COLO829 (cell line): ENCODE results near the gene CHAF1B.
"Not testable (repeated sequence)": the region's sequence is repeated elsewhere in the genome, so short reads cannot be mapped to it uniquely, and the experiment has no call there.

Source experiments
- DNase-seq: peaks from one replicate; pipeline ENCODE4 v3.0.0; 2012; ENCODE audit warnings: low spot score

Gene CHAF1B

GRCh38 chr21:36385233-36386030 is at the start of gene CHAF1B:
Gene CHAF1B, plus strand, starts transcription at chr21:36385392. Its CDS starts 745 bp downstream, at chr21:36386137.
- peak; percentile 79 for DNase-seq

DNA sequence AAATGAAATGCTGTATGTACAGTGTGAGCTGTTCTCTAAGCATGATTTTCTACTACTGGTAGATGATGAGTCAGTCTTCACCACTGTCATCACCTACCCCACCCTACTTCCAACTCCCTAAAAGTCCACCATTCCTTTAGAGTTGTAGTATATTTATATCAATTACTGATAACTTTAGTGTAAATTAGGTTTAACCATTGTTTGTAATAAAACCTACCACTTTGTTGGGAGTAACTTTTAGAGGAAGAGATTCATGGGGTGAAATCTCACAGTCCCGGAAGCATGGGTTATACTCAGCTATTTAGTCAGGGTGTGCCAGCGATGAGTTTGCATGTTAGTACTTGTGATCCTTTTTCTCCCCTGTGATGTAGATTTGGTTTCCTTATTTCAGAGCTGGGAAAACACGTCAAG is 48.1 kb upstream of the CHAF1B start:
- DNase-seq = no peak

DNA sequence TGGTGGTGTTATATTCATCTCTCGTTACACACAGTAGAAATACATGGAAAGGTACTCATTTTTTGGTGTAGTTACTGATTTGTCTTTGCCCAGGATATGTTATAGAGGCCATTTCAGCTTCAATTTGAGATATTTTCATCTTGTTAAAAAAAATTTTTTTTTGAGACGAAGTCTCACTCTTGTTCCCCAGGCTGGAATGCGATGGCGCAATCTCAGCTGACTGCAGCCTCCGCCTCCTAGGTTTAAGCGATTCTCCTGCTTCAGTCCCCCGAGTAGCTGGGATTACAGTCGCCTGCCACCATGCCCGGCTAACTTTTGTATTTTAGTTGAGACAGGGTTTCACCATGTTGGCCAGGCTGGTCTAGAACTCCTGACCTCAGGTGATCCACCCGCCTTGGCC is 46.2 kb upstream of the CHAF1B start:
- DNase-seq = no peak

- DNase-seq = not testable (repeated sequence)
These were observed 42.6 kb upstream of the CHAF1B start for GRCh38 chr21:36342581-36342980.

GRCh38 chr21:36344931-36345330 is 40.3 kb upstream of the CHAF1B start:
- no peak for DNase-seq

GRCh38 chr21:36347278-36347961 is 37.8 kb upstream of the CHAF1B start:
- DNase-seq = no peak

- DNase-seq = no peak
These were observed 37.2 kb upstream of the CHAF1B start for GRCh38 chr21:36347962-36348328.

GRCh38 chr21:36349315-36349714 is 35.9 kb upstream of the CHAF1B start:
- no peak for DNase-seq

DNA sequence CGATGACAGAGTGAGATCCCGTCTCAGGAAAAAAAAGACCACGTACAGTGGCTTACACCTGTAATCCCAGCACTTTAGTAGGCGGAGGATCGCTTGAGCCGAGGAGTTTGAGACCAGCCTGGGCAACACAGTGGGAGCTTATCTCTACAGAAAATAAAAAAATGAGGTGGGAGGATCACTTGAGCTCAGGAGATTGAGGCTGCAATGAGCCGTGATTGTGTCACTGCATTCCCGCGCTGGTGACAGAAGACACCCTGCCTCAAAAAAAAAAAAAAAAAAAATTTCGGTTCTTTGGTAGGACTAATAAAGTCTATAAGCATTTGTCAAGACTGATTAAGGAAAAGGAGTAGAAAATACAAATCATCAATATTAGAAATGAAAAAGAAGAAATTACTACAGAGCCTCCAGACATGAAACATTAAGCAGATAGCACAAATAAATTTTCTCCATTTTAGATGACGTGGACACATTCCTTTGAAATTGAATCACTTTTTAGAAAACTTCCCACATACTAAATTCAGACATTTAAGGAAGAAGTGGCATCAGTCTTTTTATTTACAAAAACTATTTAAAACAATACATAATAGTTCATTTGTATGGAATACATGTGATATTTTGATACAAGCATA is 34.8 kb upstream of the CHAF1B start:
- no peak for DNase-seq

- DNase-seq = peak; percentile 34
These were observed 30.1 kb upstream of the CHAF1B start for GRCh38 chr21:36354918-36355680.

DNA sequence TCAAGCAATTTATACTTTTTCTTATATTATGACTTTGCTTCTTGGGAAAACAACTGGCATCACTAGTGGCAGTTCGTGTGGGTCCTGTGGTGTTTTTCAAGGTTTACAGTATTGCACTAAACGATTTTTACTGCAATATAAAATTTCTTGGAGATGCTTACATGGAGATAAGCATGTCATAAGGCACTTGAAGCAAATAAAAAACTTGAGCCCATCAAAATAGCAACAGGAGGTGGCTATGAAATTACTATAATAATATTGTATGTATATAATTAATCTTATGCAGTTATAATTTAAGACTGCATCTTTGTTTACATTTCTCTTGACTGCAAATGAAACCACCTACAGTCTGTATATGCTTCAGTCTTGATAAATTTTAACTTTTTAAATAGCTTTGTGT is 29.3 kb upstream of the CHAF1B start:
- DNase-seq = no peak

GRCh38 chr21:36359185-36359584 is 26.0 kb upstream of the CHAF1B start:
- DNase-seq = no peak

GRCh38 chr21:36369064-36369685 is 16.0 kb upstream of the CHAF1B start:
- DNase-seq = no peak

GRCh38 chr21:36375994-36376393 is 9.2 kb upstream of the CHAF1B start:
- no peak for DNase-seq

- DNase-seq = peak; percentile 72
These were observed 7.8 kb upstream of the CHAF1B start for GRCh38 chr21:36377391-36377842.

DNA sequence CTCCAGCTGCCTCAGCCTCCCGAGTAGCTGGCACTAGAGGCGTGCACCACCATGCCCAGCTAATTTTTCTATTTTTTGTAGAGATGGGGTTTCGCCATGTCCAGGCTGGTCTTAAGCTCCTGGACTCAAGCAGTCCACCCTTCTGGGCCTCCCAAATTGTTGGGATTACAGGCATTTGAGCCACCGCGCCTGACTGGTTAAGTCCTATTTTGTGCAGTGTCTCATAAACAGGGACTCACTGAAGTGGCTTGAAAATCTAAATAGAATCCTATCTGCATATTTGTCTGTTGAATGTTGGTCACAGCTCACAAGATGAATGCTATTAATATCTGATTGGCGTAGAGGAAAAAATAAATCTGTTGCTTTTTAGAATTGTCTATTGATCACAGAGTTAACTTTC is 5.9 kb upstream of the CHAF1B start:
- no peak for DNase-seq

- no peak for DNase-seq
These were observed 3.2 kb upstream of the CHAF1B start for GRCh38 chr21:36381841-36382589.

DNA sequence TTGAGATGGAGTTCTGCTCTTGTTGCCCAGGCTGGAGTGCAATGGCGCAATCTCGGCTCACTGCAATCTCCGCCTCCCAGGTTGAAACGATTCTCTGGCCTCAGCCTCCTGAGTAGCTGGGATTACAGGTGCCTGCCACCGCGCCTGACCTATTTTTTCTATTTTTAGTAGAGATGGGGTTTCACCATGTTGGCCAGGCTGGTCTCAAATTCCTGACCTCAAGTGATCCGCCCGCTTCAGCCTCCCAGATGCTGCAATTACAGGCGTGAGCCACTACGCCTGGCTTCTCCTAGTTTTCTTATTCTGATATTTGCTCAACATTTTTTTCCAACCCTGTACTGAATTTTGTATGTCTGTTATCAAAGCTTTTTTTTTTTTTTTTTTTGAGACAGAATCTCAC is 2.5 kb upstream of the CHAF1B start:
- DNase-seq = not testable (repeated sequence)

- DNase-seq = no peak
These were observed 333 bp upstream of the CHAF1B start for GRCh38 chr21:36384885-36385232.

- DNase-seq = no peak
These were observed 945 bp downstream of the CHAF1B start for GRCh38 chr21:36386031-36386642.

DNA sequence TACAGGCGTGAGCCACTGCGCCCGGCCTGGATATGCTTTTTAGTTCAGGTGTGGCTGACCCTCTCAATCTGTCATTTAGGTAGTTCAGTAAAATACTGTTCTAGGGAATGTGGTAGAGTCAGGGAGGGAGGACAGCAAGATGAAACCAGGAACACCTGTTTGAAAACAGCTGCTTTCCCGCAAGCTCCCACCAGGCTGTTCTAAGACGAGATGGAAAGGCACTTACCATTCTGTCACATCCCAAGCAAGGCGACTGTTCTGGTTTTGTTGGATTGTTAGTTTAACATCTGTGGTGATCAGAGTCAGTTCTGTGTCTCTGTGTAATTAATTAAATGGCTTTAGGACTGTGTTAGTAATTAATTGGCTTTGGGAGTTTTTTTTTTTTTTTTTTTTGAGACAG is 2.9 kb downstream of the CHAF1B start:
- no peak for DNase-seq
